ENCODE measurements around the gene STX19.
"Not testable (repeated sequence)": the region's sequence is repeated elsewhere in the genome, so short reads cannot be mapped to it uniquely, and the experiment has no call there.

Gene STX19

GRCh38 chr3:93973131-93974126, 55.0 kb downstream of the STX19 start, which contains the start of gene PROS1:
Gene PROS1, minus strand, starts transcription at chr3:93973896. Its CDS starts 147 bp downstream, at chr3:93973749.
- peak; percentile 91 for DNase-seq

GRCh38 chr3:93969997-93970396, 58.4 kb downstream of the STX19 start:
- no peak for DNase-seq

GRCh38 chr3:93969443-93969842, 59.0 kb downstream of the STX19 start:
- no peak for DNase-seq

- not testable (repeated sequence) for DNase-seq
Measured at GRCh38 chr3:93965106-93965505, 63.3 kb downstream of the STX19 start.

All from left hindlimb (tissue), 1 donor.